ENCODE results near the gene CNGA3. TPM values are rescaled to one million over a fixed set of nuclear protein-coding genes. Genes with fewer than 3 reads are reported as not detected.

Gene CNGA3
- 0.03 to 0.06 TPM in 2 of 5 replicates, not detected in the others for total RNA-seq (2022; extraction: Qiagen RNA extraction; ENCODE audit: low read depth)

DNA sequence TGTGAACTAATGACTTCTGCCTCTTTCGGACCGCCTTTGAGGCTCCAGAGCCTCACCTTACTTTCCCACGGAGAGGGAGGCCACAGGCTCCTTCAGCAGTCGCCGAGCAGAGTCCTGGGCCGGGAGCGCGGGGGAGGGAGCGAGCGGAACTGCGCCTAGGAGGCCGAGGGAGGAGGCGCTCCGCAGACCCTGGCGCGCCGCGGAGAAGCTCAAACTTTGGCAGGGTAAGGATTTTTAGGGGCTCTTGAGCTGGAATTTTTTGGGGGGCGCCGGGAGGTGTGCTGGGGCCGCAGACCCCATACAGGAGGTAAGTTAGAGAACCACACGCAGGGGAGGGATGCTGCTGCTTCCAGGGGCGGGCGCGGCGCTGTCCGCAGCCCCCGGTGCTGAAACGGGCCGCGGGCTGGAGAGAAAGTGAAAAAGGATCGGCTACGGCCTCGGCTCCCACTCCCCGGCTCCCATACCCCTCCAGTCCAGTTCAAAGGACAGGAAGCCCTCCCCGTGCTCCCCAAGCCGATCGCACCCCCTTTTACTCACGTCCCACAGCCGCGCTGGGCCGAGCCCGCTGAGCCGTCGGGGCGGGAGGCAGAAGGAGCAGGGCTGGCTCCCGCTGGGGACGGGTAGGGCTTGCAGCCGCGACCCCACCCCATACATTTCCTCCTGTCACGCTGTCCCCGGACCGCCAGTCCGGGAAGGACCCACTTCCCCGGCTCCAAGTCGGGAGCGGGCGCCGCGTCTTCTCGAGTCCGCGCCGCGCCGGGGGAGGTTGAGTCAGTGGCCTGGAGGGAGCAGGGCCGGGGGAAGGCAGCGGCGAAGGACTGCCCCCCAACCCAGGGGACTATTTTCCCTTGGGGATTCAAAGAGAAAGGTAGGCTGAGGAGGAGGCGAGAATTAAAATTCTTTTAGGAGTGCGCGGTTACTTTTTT lies at the start of gene CNGA3:
Gene CNGA3, plus strand, starts transcription at position 146 of the 926 bp plus-strand sequence. CDS start 23,520 bp downstream, outside the sequence.

DNA sequence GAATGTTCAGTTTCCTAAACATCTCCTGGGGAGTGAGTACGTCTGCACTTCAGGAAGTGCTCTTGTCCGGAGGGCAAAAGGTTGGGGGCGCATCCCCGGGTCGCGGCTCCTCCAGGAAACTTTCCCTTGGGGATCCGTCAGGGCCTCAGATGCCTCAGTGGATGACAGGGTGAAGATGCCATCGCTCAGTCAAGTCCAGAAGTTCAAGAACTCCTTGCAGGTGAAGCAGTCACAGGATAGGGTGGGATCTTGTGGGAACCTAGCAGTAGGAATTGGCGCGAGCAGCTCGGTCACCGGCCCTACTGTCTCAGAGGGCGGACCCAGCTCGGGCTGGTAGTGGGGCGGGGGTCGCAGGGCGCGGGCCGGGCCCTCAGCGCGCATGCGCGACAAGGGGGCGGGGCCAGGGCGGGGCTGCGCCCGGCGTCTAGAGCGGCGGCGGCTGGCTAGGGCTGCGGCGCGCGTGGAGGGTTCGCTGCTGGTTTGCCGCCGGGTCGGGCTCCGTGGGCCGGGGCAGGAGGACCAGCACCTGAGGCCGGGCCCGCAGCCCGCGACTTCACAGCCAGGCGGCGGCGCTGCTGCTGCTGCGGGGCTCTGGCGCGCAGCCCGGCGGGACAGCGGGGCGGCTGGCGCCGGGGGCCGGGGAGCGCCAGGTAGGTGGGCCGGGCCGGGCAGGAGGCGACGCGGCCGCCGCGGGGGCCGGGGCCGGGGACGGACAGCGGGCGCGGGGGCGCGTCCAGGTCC lies 98.3 kb downstream of the CNGA3 start, which contains the start of gene INPP4A:
Gene INPP4A, plus strand, starts transcription at position 423 of the 741 bp plus-strand sequence. CDS start 75,191 bp downstream, outside the sequence.

Other genes with a start within 250 kb of the CNGA3 start
- 6.4 to 10.7 TPM (median 9.2 TPM) in 5 replicates for gene INPP4A, start 98.4 kb downstream of the CNGA3 start, total RNA-seq (2022; extraction: Qiagen RNA extraction; ENCODE audit: low read depth)